GM12801 (cell line): ENCODE data around the gene NOXA1.

Experiments
- CTCF ChIP-seq: IDR thresholded peaks from one replicate; pipeline ENCODE4 v1.5.1; 2011; ENCODE audit warnings: control low read depth; ENCODE audit not compliant: insufficient read length; ENCODE audit errors: extremely low read depth

NOXA1 gene

GRCh38 chr9:137422604-137423513, at the start of gene NOXA1, which contains the start of gene EXD3:
NOXA1 (plus strand) TSS chr9:137423393; CDS start chr9:137423530, 137 bp downstream.
EXD3 (minus strand) TSS chr9:137423162; CDS start chr9:137395357, 27,805 bp downstream.
- no peak for TF ChIP-seq CTCF

GRCh38 chr9:137373611-137373980, 49.6 kb upstream of the NOXA1 start:
- TF ChIP-seq CTCF = no peak

GRCh38 chr9:137374131-137374845, 48.9 kb upstream of the NOXA1 start:
- TF ChIP-seq CTCF = no peak

GRCh38 chr9:137375321-137376058, 47.7 kb upstream of the NOXA1 start:
- TF ChIP-seq CTCF = no peak

- TF ChIP-seq CTCF = no peak
Measured at GRCh38 chr9:137376386-137376785, 46.8 kb upstream of the NOXA1 start.

- TF ChIP-seq CTCF = no peak
Measured at GRCh38 chr9:137379761-137380161, 43.4 kb upstream of the NOXA1 start.

- TF ChIP-seq CTCF = no peak
Measured at GRCh38 chr9:137380171-137380570, 43.0 kb upstream of the NOXA1 start.
